ENCODE results near the gene IGSF9.
"Not testable (repeated sequence)": the region's sequence is repeated elsewhere in the genome, so short reads cannot be mapped to it uniquely, and the experiment has no call there.

Gene IGSF9

DNA sequence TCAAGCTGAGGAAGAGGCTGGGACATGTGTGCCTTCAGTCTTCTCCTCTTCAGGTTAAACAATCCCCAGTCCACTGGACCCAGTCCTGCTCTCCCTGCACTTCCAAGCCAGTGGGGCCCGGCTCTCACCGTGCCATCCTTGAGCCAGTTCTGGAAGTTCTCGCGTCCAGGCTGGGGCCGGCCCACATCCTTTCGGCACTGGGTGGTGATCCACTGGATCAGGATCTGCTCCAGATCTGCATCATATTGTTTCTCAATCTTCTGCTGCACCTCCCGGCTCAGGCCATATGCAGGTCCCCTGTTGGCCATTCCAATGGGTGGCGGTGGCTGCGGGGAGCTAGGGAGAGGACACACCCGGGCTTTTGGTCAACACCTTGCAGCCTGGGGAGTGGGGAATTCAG lies 25.2 kb downstream of the IGSF9 start:
- DNase-seq (ENCODE audit: low spot score), result no peak

DNA sequence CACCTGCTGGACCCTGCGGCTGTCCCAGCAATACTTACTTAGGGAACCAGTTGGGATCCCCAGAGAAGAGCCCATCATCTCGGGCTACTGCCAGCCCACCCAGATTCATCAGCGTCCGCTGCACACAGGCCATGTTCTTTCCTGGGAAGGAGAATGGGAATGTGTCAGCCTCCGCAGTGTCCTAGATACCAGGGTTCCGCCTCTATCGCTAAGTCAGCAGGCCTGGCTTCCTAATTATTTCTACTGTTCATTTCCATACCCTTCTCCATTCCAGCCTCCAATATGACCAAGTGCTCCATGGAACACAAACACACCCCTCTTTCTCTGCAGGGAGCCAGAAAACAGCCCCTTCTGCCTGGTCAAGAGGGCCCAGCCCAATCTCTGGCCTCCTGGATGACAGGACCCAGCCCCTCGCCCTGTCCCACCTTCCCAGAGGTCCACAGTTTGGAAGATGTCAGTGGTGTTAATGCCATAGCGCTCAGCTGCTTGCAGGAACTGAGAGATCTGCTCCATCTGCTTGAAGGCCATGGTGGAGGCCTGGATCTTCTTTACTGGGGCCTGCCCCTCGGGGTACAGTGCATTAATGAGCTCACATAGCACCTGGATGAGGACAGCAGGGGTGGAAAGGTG lies 26.1 kb downstream of the IGSF9 start:
- DNase-seq (ENCODE audit: low spot score), result no peak

DNA sequence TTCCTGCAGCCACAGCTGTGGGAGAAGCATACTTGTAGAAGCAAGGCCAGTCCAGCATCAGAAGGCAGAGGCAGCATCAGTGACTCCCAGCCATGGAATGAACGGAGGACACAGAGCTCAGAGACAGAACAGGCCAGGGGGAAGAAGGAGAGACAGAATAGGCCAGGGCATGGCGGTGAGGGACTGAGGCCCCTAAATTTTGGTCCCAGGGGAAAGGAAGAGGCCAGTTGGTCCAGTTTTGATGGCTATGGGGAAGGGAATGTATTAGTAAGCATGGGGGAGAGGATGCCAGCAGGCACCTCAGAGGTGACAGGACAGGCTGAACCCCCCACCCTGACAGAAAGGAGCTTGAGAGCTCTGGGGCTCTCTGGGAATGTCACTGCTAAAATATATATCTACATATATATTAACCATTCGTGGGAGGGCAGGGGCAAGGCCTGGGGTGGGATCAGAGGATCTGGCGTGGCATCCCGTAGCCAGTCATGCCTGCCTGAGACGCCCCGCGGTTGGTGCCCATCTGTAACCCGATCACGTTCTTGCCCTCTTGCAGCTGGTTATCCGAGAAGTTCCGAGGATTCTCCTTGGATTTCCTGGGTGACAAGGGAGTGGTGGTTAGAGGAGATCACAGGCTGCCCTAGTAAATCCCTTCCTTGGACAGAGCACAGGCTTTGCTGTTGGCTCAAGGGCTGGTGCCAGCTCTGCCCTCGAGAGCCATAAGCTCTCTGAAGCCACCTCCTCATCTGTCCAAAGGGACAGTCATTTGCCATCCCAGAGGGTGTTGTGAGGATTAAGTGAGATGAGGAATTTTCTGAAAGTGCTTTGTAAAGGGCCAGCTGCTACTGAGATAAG lies 26.8 kb downstream of the IGSF9 start:
- no peak for DNase-seq (ENCODE audit: low spot score)

DNA sequence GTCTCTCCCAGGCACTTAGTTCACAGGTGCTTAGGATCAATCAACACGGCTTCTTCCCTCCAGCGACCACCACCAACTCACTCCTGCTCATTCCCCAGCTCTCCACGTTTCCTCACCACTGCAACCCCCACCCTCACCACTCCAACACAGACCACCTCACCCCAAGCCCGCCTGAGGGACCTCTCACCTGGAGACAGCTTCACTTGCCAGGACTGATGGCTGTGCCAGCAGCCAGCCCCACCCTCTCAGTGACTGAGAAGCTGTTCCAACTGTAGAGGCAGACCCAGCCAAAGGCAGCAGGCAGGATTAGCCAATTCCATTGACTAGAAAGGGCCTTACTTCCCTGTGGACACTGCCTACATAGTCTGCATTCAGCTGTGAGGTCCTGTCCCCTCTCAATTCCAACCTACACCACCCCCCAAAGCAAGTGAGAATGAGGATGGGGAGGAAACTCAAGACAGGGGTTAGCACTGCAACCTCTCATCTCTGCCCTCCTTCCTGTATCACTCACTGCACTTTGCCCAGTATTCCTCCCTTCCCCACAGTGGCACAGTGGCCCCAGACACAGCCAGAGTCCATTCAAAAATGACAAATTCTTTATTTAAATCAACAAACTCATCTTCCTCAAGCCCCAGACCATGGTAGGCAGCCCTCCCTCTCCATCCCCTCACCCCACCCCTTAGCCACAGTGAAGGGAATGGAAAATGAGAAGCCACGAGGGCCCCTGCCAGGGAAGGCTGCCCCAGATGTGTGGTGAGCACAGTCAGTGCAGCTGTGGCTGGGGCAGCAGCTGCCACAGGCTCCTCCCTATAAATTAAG lies 27.7 kb downstream of the IGSF9 start:
- DNase-seq (ENCODE audit: low spot score), result no peak

DNA sequence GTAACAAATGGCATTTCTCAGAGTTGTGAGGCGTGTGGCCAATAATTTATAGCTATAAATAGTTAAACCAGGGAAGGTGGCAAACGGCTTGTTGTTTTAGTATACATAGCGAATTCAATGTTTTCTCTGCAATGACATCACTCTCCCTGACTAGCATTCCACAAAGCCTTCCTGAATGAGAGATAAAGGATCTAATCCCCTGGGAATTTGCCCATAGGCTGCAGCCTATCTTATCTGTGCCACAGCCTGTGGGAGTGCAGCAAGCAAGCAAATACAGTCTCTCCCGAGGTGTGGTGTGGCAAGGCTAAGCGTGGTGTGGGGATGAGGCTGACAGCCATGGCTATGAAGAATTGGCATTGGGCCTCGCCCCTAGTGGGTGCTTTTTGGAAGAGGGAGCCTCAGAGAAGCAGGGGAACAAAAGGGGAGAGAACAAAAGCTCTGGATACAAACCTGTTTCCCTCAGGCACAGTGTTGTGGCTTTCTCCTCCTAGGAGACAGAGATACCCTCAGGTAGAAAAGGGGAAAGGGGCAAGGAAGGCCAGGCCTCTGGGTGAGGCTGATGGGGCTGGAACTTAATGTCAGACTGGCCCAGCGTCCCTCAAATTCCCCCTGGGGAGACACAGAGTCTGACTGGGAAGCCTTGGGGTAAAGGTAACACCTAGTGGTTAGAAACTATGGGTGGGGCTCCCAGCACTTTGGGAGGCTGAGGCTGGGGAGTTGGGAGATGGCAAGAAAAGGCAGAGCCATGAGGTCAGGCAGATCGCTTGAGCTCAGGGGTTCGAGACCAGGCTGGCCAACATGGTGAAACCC lies 29.0 kb downstream of the IGSF9 start:
- DNase-seq (ENCODE audit: low spot score), result peak; percentile 70

DNA sequence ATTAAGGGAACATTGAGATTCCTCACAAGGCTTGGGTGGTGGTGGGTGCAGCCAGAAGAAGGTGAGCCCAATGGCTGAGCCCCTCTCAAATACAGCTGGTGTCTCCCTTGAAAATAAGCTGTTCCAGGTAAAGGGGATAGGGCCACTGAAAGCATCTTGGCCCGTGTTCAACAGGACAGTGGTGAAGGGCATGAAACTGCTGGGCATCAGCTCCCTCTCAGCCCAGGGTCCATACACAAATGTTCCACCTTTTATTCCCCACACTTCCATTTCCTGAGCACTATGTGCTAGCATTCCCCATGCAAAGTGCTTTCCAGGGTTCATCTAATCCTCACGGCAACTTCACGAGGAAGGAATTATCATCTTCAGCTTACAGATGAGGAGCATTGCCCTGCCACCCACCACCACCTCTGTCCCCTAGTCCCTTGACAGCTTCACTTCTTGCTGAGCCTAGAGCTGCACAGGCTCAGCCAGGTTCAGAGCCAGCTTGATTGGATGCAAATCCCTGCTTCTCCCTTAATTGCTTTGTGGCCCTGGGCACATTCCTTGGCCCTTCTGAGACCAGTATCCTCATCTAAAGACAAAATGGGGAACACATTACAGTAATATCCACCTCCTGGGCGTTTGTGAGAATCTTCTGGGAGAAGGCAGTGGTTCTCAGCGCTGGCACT lies 29.7 kb downstream of the IGSF9 start:
- no peak for DNase-seq (ENCODE audit: low spot score)

DNA sequence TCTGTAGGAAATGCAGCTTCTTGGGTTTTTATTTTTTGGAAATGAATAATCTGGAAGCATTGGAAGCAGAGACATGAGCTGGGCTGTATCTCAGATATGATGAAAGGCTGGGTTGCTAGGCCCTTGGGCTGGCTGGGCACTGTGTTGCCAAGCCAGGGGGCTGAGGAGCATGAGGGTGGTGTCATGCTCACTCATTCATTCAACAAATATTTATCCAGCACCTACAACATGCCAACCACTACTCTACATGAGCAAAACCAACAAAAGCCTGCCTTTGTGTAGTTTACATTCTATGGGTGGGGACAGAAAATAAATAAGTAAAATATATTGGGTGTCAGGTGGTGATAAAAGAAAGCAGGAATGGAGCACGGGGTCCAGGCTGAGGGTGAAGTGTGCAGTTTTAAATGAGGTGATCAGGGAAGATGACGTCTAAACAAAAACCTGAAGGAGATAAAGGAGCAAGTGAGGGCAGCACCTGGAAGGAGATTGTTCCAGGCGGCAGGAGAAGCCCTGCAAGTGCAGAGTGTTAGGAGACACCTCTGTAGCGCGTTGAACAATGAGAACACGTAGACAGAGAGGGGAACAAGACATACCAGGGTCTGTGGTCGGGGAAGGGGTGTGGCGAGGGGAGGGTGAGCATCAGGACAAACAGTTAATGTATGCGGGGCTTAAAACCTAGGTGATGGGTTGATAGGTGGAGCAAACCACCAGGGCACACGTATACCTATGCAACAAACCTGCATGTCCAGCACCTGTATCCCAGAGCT lies 31.0 kb downstream of the IGSF9 start:
- no peak for DNase-seq (ENCODE audit: low spot score)

DNA sequence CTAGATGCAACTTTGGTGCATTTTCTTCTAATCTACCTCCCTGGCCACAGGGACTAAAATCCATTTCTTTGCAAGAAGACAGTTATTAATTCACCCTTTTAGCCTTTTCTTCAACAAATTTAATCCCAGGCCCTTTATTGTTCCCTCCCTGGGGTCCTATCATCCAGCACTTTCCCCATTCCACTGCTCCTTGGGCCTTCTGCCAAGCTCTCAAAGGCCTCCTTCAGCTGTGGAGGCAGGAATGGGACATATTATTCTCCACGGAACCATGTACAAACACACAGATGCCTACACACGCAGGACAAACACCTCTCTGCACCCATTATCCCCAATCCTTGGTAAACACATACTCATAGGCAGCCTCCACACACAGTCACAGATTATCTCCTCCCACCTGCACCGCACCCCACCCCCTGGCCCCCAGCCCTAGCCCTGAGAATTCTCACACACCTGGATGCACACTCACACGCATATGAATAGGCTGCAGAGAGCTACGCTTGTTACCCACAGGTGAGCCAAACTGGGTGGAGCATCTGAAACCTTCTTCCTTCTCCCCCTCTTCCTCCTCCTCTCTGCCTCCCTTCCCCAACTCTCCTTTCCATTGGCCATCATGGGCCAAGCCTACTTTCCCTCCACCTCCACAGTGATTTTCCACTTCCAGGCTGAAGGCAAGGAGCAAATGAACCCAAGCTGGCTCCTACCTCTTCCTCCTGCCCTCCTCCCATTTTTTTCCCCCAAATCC lies 31.8 kb downstream of the IGSF9 start:
- no peak for DNase-seq (ENCODE audit: low spot score)

DNA sequence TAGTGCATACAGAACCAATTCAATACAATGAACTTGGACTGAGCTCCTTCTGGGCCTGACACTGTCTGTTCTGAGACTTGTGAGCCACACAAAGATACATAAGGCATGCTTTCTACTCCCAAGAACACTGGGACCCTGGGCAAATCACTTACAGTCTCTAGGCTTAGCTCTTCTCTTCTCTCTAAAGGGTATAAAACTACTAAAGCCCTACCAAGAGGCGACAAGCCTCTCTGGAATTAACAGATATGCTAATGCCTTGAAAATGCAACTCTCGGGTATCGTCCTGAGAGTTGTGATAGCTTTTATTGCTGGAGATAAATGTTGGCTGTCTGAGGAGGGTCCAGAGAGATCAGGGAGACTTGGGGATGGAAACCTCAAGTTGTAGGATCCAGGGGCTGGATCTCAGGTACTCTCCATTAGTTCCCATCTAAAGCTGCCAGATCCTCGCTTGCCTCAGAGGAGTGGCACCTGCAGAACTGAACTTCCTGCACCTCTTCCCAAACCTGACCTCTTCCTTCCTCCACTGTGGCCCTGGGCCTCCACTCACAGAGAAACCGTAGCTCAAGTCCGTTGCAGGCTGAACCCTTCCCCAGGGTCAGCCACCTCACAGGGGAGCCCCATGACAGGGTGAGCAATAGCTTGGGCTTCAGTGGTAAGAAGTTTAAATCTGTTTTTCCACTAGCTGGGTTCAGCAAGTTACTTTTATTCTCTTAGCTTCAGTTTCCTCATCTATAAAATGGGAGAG lies 33.9 kb downstream of the IGSF9 start:
- DNase-seq (ENCODE audit: low spot score), result no peak

DNA sequence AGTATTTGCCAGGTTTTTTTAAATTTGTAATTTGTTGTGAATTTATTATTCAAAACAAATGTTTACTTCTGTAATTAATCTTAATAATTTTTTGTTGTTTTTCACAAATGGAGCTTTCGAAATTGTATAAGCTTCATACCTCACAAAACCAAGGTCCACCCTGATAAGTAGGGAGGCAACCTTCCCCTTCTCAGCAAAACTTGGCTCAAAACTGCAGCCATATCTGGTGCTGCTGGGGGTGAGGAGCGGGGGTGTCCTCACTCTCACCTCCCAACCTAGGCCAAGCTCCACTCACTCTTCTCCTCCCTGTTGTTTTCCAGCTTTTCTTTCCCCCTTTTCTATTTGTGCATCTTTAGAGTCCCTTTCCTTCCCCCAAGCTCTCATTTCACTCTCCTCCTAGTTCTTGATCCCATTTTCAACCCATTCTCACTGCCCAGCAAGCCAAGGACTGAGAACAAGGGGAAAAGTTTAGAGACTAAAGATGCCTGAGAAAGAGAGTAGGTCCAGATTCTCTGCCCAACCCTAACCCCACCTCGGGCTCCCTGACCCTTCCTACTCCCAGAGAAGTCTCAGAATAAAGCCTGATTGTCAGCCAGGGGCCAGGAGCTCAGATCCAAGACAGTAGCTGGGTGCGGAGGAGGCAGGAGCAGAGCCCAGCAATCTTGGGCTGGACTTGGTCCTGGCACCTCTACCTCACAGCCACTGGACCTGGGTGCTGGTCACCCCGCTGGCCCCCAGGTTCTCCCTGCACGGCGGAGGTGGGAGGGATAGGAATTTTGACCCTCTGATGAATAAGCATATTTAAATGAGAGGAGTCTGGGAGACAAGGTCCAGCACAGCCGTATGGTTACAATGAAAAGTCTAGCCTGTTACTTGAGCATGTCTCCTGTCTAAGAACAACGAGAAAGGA lies 37.1 kb downstream of the IGSF9 start:
- DNase-seq (ENCODE audit: low spot score), result no peak

DNA sequence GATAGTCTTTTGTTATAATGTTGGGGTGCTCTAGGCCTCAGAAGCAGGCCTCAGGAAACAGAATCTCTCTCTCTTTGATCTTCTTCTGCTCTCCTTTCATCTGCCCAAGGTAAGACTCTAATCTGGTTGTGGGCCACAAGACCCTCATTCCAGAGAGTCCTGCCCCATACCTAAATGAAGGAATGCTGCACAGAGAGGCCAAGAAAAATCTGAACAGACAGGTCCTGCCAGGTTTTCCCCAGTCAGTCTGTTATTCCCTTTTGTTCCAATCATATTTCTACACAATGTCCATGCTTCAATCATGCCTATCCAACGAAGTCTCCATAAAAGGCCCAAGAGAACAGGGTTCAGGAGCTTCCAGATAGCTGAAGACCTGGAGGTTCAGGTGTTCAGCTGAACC lies 38.5 kb downstream of the IGSF9 start:
- no peak for DNase-seq (ENCODE audit: low spot score)

DNA sequence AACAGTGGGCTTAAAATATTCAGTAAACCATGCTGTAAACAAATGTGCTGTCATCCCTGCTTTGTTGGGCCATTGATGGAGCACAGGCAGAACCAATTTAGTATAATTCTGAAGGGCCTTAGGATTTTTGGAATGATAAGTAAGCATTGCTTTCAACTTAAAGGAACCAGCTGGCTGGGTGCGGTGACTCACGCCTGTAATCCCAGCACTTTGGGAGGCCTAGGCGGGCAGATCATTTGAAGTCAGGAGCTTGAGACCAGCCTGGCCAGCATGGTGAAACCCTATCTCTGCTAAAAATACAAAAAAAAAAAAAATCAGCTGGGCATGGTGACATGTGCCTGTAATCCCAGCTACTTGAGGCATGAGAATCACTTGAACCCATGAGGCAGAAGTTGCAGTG lies 41.4 kb downstream of the IGSF9 start:
- DNase-seq (ENCODE audit: low spot score), result not testable (repeated sequence)

DNA sequence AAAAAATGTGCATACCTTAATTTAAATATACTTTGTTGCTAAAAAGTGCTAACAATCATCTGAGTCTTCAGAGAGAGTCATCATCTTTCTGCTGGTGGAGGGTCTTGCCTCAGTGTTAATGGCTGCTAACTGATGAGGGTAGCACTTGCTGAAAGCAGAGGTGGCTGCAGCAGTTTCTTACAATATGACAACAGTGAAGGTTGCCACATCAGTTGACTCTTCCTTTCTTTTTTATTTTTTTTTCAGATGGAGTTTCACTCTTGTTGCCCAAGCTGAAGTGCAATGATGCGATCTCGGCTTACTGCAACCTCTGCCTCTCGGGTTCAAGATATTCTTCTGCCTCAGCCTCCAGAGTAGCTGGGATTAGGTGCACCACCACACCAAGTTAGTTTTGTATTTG lies 42.9 kb downstream of the IGSF9 start:
- no peak for DNase-seq (ENCODE audit: low spot score)

DNA sequence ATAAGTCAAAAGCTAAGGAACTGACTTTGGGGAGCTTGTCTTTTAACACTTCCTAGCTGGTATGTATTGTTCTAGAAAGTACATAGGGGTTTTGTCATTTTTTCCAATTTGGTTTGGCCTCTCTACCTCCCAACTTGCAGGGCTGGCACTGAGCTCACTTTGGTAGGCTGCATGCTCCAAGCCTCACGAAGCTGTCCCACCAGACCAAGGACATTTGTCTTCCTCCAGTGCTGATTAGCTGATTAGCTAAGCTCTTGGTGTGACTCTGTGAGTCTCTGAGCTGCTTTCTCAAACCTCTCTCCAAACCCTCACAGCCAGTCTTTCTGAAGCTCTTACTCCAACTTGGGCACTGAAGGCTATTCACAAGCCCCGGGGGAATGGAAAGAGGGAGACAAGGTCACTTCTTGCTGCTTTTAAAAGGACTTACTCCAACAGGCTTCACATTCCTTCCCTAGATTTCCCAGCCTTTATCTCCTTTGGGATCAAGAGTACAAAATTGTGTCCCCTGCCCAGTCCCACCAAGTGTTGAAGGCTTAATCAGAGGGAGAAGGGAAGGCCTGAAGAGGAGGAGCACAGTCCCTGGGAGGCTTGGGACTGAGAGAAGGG lies 44.6 kb downstream of the IGSF9 start:
- no peak for DNase-seq (ENCODE audit: low spot score)

DNA sequence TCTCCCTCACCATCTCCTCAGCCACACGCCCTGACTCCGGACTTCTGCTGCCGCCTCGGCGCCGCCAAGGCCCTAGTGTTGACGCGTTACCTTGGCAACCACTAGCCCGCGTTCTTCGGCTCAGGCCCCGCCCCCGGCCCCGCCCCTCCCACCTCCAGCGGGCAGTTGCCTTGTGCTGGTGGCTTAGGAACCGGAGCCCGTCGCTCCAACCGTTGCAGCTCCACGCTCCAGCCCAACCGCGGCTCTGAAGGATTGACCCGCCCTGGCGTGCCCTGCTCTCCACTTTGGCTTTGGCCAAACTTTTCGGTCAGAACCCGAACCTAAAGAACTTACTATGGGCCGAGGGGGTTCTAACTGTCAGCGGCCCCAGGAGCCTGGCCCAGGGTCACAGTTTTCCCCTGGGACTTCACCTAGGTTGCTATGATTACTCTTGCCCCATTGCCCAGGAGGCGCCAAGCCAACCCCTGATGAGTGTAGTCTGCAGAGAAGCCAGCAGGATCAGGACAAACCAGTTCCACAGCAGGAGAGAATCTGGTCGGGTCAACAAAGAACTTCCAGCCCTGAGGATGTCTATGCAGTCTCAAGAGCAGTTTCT lies 45.2 kb downstream of the IGSF9 start, which contains the start of gene CFAP45:
TSS of gene CFAP45 (minus strand) at position 80 of the 595 bp plus-strand sequence. CDS start at position 13, 67 bp downstream.
- peak; percentile 58 for DNase-seq (ENCODE audit: low spot score)

DNA sequence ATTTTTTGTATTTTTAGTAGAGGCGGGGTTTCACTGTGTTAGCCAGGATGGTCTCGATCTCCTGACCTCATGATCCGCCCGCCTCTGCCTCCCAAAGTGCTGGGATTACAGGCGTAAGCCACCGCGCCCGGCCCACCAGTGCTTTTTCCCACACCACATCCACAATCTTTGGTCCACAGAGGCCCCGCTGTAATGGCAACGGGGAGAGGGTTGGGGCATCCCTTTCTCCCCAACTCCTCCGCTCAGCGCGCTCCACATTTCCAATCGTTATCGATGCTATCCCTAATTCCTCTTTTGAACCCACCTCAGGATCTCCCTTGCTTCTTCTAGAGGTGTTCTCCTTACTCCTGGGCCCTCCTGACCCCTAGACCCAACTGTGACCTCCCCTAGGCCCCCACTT lies 45.8 kb downstream of the IGSF9 start:
- DNase-seq (ENCODE audit: low spot score), result not testable (repeated sequence)

DNA sequence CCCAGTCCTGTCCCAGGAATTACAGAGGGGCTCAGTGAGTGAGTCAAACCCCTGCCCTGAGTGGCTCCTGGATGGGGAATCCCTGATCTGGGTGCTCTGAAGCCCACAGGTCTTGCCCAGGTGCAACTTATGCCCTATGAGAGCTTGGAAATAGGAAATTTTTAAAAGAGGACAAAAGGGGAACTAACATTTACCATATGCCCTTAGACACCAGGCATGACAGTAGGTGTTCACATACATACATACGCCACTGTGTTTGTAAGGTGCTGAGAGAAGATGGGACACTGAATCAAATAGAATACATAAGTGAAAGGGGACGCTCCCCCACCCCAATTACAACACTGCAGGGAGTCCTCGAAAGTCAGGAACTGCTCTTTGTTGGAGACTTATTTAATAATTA lies 46.9 kb downstream of the IGSF9 start:
- DNase-seq (ENCODE audit: low spot score), result no peak
